GM12878 (cell line): Measurements from ENCODE around the gene PSENEN. TPM values are rescaled to one million over a fixed set of nuclear protein-coding genes. Genes with fewer than 3 reads are reported as not detected.
A peak's percentile ranks its signal among the peaks of the same experiment; 100 is the strongest.

Experiments
- CUX1 ChIP-seq: IDR thresholded peaks from 2 replicates; pipeline ENCODE4 v1.6.1; 2012; ENCODE audit warnings: improper control_type of control experiment, low read depth, low read length; ENCODE audit not compliant: insufficient replicate concordance
- EED ChIP-seq: sonication (generic); IDR thresholded peaks from 2 replicates; pipeline ENCODE4 v1.6.1; 2016; ENCODE audit warnings: antibody characterized with exemption, low read depth
- ETV6 ChIP-seq, 2 experiments: fragments of 450-650 bp in 1 of 2; IDR thresholded peaks in 1 of 2; conservative IDR thresholded peaks in 1 of 2; 2 replicates each; pipeline ENCODE4 v1.6.1; 2014; ENCODE audit warnings: antibody characterized with exemption in 1 of 2, borderline replicate concordance in 1 of 2, low read depth in 1 of 2, mild to moderate bottlenecking in 1 of 2, moderate library complexity in 1 of 2
- HDAC2 ChIP-seq: fragments of 200-600 bp; sonication (generic); IDR thresholded peaks from 2 replicates; pipeline ENCODE4 v1.6.1; 2017
- IKZF2 ChIP-seq, 2 experiments: fragments of 450-650 bp; IDR thresholded peaks; 2 replicates each; pipeline ENCODE4 v1.6.1; 2017; ENCODE audit warnings: mild to moderate bottlenecking in 2 of 2, moderate library complexity in 2 of 2
- JUNB ChIP-seq: IDR thresholded peaks from 2 replicates; pipeline ENCODE4 v1.6.1; 2016; ENCODE audit warnings: antibody characterized with exemption, mild to moderate bottlenecking
- KLF5 ChIP-seq: fragments of 450-650 bp; IDR thresholded peaks from 2 replicates; pipeline ENCODE4 v1.6.1; 2014; ENCODE audit warnings: mild to moderate bottlenecking; ENCODE audit not compliant: partially characterized antibody
- MTA2 ChIP-seq: fragments of 450-650 bp; IDR thresholded peaks from 2 replicates; pipeline ENCODE4 v1.6.1; 2016; ENCODE audit warnings: low read depth, mild to moderate bottlenecking, moderate library complexity
- MTA3 ChIP-seq: IDR thresholded peaks from 2 replicates; pipeline ENCODE4 v1.6.1; 2012; ENCODE audit warnings: low read length, inconsistent platforms, borderline replicate concordance
- PML ChIP-seq: IDR thresholded peaks from 2 replicates; pipeline ENCODE4 v1.6.1; 2012; ENCODE audit warnings: low read length, inconsistent platforms
- RAD51 ChIP-seq: fragments of 450-650 bp; IDR thresholded peaks from 2 replicates; pipeline ENCODE4 v1.6.1; 2016; ENCODE audit warnings: moderate library complexity, mild to moderate bottlenecking, inconsistent platforms
- RCOR1 ChIP-seq: conservative IDR thresholded peaks from 2 replicates; pipeline ENCODE4 v1.6.1; 2012; ENCODE audit warnings: low read depth, low read length, improper control_type of control experiment
- RUNX3 ChIP-seq: IDR thresholded peaks from 2 replicates; pipeline ENCODE4 v1.6.1; 2012; ENCODE audit warnings: low read length, inconsistent platforms
- SRF ChIP-seq, 2 experiments: IDR thresholded peaks; 2 replicates each; pipeline ENCODE4 v1.6.1; 2011; ENCODE audit warnings: low read depth in 2 of 2, low read length in 2 of 2, mild to moderate bottlenecking in 1 of 2, moderate library complexity in 1 of 2
- TCF12 ChIP-seq: IDR thresholded peaks from 2 replicates; pipeline ENCODE4 v1.6.1; 2011; ENCODE audit warnings: low read depth, mild to moderate bottlenecking, low read length
- TCF3 ChIP-seq: IDR thresholded peaks from 2 replicates; pipeline ENCODE4 v1.6.1; 2012; ENCODE audit warnings: low read depth, mild to moderate bottlenecking, low read length, borderline replicate concordance; ENCODE audit not compliant: insufficient read depth
- YBX1 ChIP-seq: fragments of 450-650 bp; IDR thresholded peaks from 2 replicates; pipeline ENCODE4 v1.6.1; 2016; ENCODE audit warnings: antibody characterized with exemption
- ZNF274 ChIP-seq: IDR thresholded peaks from one replicate; pipeline ENCODE4 v1.8.0; 2011; ENCODE audit not compliant: insufficient read length, insufficient read depth
- ZSCAN29 ChIP-seq: fragments of 450-650 bp; IDR thresholded peaks from 2 replicates; pipeline ENCODE4 v1.6.1; 2017; ENCODE audit warnings: mild to moderate bottlenecking, moderate library complexity
- polyA plus RNA-seq, 11 experiments: library from polyadenylated mRNA; depleted of rRNA in 4 of 11; unstranded in 6 of 11; stranded (reverse) in 5 of 11; fragments of >200 nt; fragmentation: Nextera tagmentation in 4 of 11; fragmentation: Illumina TruSeq in 1 of 11; extraction: Ambion mirVana in 4 of 11; extraction: Trizol in 1 of 11; gene quantifications; 1 replicate in 1 of 11; 2 replicates in 10 of 11; pipeline versions ENCODE4 v1.2.1 to v1.2.3, GENCODE V29; 2011 to 2016; ENCODE audit warnings: inconsistent platforms in 2 of 11, missing spikeins in 2 of 11, low read depth in 1 of 11
- total RNA-seq, 4 experiments: library from RNA; depleted of rRNA in 3 of 4; stranded (reverse); fragments of >200 nt in 3 of 4; fragmentation: Illumina TruSeq in 1 of 4; extraction: Trizol in 1 of 4; gene quantifications; 2 replicates each; pipeline versions ENCODE4 v1.2.1 to v1.2.3, GENCODE V29; 2013 to 2021
- TF ChIP-seq, protein P1 (sequence below): fragments of 450-650 bp; IDR thresholded peaks from 2 replicates; pipeline ENCODE4 v1.6.1; 2016; ENCODE audit warnings: mild to moderate bottlenecking
- TF ChIP-seq, protein P2 (sequence below): IDR thresholded peaks from 2 replicates; pipeline ENCODE4 v1.6.1; 2011; ENCODE audit warnings: borderline replicate concordance, low read depth, mild to moderate bottlenecking, moderate library complexity, mixed read lengths, low read length; ENCODE audit not compliant: insufficient read depth; ENCODE audit errors: extremely low read length
- TF ChIP-seq, protein P3 (sequence below): IDR thresholded peaks from 2 replicates; pipeline ENCODE4 v1.6.1; 2011; ENCODE audit warnings: borderline replicate concordance, low read depth, mild to moderate bottlenecking, moderate library complexity, low read length; ENCODE audit not compliant: insufficient read depth, poor library complexity, severe bottlenecking

Gene PSENEN
- total and polyA plus RNA-seq, 10 of the 15 experiments (the other 5 are each of a cell fraction or from before 2014, with no cell fraction given) = 14.4 to 178 (median 43.5) TPM

GRCh38 chr19:35740423-35741202 is 4.8 kb upstream of the PSENEN start (continued):
- TF ChIP-seq CUX1 (no peak), KLF5 (no peak), PML (peak; percentile 80; the same call in 1 of the 2 replicates), TCF3 (0 out of 2 replicates have a peak, but pooled peaks have one; percentile 20), RAD51 (no peak), RUNX3 (peak; percentile 37; the same call in 1 of the 2 replicates), YBX1 (no peak), RCOR1 (no peak), TCF12 (peak; percentile 60; the same call in 1 of the 2 replicates), ZNF274 (no peak), ETV6 (conservative IDR thresholded peaks at IDR 0.05 in 1 of 2, IDR thresholded peaks at IDR 0.05 in 1 of 2; ENCODE audit: borderline replicate concordance in 1 of 2, low read depth in 1 of 2) (no peak), MTA2 (peak; percentile 37; the same call in 1 of the 2 replicates), HDAC2 (no peak), ZSCAN29 (no peak), IKZF2 (IDR thresholded peaks at IDR 0.05) (peak in 1 of 2 experiments; percentile 17; a peak in 2 of 4 replicates), EED (no peak), JUNB (no peak), MTA3 (no peak), SRF (IDR thresholded peaks at IDR 0.05; ENCODE audit: low read depth in 2 of 2, low read length in 2 of 2) (no peak)
- TF ChIP-seq, protein P1, sequence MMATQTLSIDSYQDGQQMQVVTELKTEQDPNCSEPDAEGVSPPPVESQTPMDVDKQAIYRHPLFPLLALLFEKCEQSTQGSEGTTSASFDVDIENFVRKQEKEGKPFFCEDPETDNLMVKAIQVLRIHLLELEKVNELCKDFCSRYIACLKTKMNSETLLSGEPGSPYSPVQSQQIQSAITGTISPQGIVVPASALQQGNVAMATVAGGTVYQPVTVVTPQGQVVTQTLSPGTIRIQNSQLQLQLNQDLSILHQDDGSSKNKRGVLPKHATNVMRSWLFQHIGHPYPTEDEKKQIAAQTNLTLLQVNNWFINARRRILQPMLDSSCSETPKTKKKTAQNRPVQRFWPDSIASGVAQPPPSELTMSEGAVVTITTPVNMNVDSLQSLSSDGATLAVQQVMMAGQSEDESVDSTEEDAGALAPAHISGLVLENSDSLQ = peak; percentile 90
- TF ChIP-seq, protein P2, sequence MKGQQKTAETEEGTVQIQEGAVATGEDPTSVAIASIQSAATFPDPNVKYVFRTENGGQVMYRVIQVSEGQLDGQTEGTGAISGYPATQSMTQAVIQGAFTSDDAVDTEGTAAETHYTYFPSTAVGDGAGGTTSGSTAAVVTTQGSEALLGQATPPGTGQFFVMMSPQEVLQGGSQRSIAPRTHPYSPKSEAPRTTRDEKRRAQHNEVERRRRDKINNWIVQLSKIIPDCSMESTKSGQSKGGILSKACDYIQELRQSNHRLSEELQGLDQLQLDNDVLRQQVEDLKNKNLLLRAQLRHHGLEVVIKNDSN = no peak
- TF ChIP-seq, protein P3, sequence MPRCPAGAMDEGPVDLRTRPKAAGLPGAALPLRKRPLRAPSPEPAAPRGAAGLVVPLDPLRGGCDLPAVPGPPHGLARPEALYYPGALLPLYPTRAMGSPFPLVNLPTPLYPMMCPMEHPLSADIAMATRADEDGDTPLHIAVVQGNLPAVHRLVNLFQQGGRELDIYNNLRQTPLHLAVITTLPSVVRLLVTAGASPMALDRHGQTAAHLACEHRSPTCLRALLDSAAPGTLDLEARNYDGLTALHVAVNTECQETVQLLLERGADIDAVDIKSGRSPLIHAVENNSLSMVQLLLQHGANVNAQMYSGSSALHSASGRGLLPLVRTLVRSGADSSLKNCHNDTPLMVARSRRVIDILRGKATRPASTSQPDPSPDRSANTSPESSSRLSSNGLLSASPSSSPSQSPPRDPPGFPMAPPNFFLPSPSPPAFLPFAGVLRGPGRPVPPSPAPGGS = no peak
